Panc1 (cell line): ENCODE results near the gene CLCNKA. TPM values are rescaled to one million over a fixed set of nuclear protein-coding genes. Genes with fewer than 3 reads are reported as not detected.

Source experiments
- ATAC-seq: fragments of 200-7000 bp; cut with Tn5 transposase; 2 replicates; pipeline ENCODE4 v1.9.1; 2020; ENCODE audit warnings: mild to moderate bottlenecking, moderate library complexity
- BruUV-seq: library from RNA; stranded (reverse); fragments of 400-500 nt; replicated peaks from 2 replicates; lab custom pipeline; 2021; lab: Mats Ljungman, UMichigan
- CTCF ChIA-PET: fragments of 300-600 bp; sonication (Branson Sonifier 250); formaldehyde crosslinking; loops from one replicate; lab custom pipeline; 2022; ENCODE audit warnings: antibody characterized with exemption; lab: Charles Lee
- POLR2A ChIA-PET: fragments of 300-600 bp; sonication (Branson Sonifier 250); formaldehyde crosslinking; loops from one replicate; lab custom pipeline; 2022; ENCODE audit warnings: antibody characterized with exemption; lab: Charles Lee
- DNase-seq: peaks from one replicate; pipeline ENCODE4 v3.0.0-alpha.2; 2010; ENCODE audit warnings: low read depth, low spot score
- H3K27ac ChIP-seq: 2 replicates; pipeline ENCODE4 v1.5.1; 2011; ENCODE audit warnings: mild to moderate bottlenecking, low read length, inconsistent platforms
- H3K27me3 ChIP-seq: fragments of 200-500 bp; sonication (Bioruptor generic); 2 replicates; pipeline ENCODE4 v1.6.0; 2014; ENCODE audit warnings: low read length, inconsistent platforms; ENCODE audit not compliant: control insufficient read depth, insufficient read depth
- H3K36me3 ChIP-seq: fragments of 200-500 bp; sonication (Bioruptor generic); 2 replicates; pipeline ENCODE4 v1.5.1; 2014; ENCODE audit warnings: inconsistent platforms, mild to moderate bottlenecking, low read length, moderate library complexity; ENCODE audit not compliant: control insufficient read depth, insufficient read depth
- H3K4me1 ChIP-seq: 2 replicates; pipeline ENCODE4 v1.5.1; 2011; ENCODE audit warnings: inconsistent platforms, mild to moderate bottlenecking, low read length, moderate library complexity; ENCODE audit not compliant: control insufficient read depth, insufficient read depth
- H3K4me3 ChIP-seq, 2 experiments: 2 replicates each; pipeline ENCODE4 v1.5.1; 2011 to 2012; ENCODE audit warnings: low read depth in 2 of 2, low read length in 2 of 2, mild to moderate bottlenecking in 2 of 2, inconsistent platforms in 1 of 2, moderate library complexity in 1 of 2
- H3K9me3 ChIP-seq: fragments of 200-500 bp; sonication (Bioruptor generic); 2 replicates; pipeline ENCODE4 v1.5.1; 2014; ENCODE audit warnings: low read depth, mild to moderate bottlenecking, inconsistent platforms, low read length, moderate library complexity; ENCODE audit not compliant: control insufficient read depth, insufficient read depth
- POLR2AphosphoS5 ChIP-seq: IDR thresholded peaks from 2 replicates; pipeline ENCODE4 v1.6.1; 2012; ENCODE audit warnings: mild to moderate bottlenecking, low read depth, low read length, moderate library complexity
- SIN3A ChIP-seq: IDR thresholded peaks from 2 replicates; pipeline ENCODE4 v1.6.1; 2012; ENCODE audit warnings: low read depth, mild to moderate bottlenecking, low read length, moderate library complexity, borderline replicate concordance; ENCODE audit not compliant: insufficient read depth
- TCF7L2 ChIP-seq: IDR thresholded peaks from 2 replicates; pipeline ENCODE4 v1.6.1; 2011; ENCODE audit warnings: mild to moderate bottlenecking, low read depth, low read length, inconsistent platforms
- in situ Hi-C: cut with HindIII; loops from 2 replicates; pipeline ENCODE4 v1.10.0; 2016; ENCODE audit warnings: low sequenced_read_pairs, low pct_unique_long_range_greater_than_20kb
- intact Hi-C: fragments of 100-400 bp; cut with micrococcal nuclease; formaldehyde crosslinking; loops from one replicate; pipeline ENCODE4 v1.10.0; 2022; ENCODE audit not compliant: unreplicated experiment
- total RNA-seq: library from RNA; stranded (reverse); gene quantifications from one replicate; pipeline ENCODE4 v1.2.1, GENCODE V29; 2021; ENCODE audit not compliant: unreplicated experiment
- TF ChIP-seq, protein P1 (sequence below): fragments of 450-650 bp; IDR thresholded peaks from 2 replicates; pipeline ENCODE4 v1.5.1; 2017; ENCODE audit warnings: mild to moderate bottlenecking
- TF ChIP-seq, protein P2 (sequence below), 2 experiments: IDR thresholded peaks; 2 replicates each; pipeline ENCODE4 v1.6.1; 2011 to 2012; ENCODE audit warnings: low read depth in 2 of 2, control low read depth in 1 of 2, low read length in 1 of 2, mild to moderate bottlenecking in 1 of 2, moderate library complexity in 1 of 2; ENCODE audit not compliant: insufficient read depth in 1 of 2

Gene CLCNKA
- total RNA-seq, 1 experiment from 2014 or later: 0.57 TPM

DNA sequence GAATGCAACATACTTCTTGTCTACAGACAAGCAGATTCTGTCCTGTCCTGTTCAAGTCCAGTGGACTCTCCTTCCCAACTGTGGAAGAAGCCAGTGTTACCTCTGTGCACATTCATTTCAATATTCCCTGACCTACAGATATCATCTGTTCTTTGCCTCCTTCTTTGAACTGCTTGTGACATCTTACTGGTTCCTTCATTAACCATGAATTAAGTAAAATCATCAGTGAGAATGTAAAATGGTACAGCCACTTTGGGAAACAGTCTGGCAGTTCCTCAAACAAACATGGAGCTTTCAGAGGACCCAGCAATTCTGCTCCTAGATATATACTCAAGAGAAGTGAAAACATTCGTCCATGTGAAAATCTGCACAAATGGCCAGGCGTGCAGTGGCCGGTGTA, 11.0 kb upstream of the CLCNKA start:
- in situ Hi-C loops: no loop called here
- POLR2A ChIA-PET: no interaction called here
- BruUV-seq: no TSS peak

DNA sequence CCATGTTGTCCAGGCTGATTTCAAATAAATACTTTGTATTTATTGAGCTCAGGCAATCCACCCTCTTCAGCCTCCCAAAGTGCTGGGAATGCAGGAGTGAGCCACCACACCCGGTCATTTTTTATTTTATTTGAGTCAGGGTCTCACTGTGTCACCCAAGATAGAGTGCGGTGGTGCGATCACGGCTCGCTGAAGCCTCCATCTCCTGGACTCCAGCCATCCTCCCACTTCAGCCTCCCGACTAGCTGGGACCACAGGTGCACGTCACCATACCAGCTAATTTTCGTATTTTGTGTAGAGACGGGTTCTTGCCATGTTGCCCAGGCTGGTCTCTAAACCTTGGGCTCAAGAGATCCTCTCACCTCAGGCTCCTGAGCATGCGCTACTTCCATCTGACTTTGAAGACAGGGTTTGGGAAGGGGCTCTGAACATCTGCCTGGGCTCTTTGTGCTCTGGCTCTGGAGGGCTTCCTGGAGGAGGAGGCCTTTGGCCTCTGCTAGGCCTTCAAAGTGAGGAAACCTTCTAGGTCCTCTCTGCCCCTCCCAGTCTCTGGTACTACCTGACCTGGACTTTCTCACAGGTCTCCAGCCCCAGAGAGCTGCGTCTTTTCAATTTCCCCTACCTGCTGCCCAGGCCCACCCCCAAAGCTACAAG, 9.8 kb upstream of the CLCNKA start:
- CTCF ChIA-PET: interaction anchor here (0.6 kb wide), 1 partner anchor 82 kb away, joined by 5 read pairs; no protein-coding TSS in a partner anchor
- ATAC-seq: no peak
- TF ChIP-seq POLR2AphosphoS5 (no peak), SIN3A (no peak), TCF7L2 (no peak)
- TF ChIP-seq, protein P1, sequence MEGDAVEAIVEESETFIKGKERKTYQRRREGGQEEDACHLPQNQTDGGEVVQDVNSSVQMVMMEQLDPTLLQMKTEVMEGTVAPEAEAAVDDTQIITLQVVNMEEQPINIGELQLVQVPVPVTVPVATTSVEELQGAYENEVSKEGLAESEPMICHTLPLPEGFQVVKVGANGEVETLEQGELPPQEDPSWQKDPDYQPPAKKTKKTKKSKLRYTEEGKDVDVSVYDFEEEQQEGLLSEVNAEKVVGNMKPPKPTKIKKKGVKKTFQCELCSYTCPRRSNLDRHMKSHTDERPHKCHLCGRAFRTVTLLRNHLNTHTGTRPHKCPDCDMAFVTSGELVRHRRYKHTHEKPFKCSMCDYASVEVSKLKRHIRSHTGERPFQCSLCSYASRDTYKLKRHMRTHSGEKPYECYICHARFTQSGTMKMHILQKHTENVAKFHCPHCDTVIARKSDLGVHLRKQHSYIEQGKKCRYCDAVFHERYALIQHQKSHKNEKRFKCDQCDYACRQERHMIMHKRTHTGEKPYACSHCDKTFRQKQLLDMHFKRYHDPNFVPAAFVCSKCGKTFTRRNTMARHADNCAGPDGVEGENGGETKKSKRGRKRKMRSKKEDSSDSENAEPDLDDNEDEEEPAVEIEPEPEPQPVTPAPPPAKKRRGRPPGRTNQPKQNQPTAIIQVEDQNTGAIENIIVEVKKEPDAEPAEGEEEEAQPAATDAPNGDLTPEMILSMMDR: no peak
- TF ChIP-seq, protein P2, sequence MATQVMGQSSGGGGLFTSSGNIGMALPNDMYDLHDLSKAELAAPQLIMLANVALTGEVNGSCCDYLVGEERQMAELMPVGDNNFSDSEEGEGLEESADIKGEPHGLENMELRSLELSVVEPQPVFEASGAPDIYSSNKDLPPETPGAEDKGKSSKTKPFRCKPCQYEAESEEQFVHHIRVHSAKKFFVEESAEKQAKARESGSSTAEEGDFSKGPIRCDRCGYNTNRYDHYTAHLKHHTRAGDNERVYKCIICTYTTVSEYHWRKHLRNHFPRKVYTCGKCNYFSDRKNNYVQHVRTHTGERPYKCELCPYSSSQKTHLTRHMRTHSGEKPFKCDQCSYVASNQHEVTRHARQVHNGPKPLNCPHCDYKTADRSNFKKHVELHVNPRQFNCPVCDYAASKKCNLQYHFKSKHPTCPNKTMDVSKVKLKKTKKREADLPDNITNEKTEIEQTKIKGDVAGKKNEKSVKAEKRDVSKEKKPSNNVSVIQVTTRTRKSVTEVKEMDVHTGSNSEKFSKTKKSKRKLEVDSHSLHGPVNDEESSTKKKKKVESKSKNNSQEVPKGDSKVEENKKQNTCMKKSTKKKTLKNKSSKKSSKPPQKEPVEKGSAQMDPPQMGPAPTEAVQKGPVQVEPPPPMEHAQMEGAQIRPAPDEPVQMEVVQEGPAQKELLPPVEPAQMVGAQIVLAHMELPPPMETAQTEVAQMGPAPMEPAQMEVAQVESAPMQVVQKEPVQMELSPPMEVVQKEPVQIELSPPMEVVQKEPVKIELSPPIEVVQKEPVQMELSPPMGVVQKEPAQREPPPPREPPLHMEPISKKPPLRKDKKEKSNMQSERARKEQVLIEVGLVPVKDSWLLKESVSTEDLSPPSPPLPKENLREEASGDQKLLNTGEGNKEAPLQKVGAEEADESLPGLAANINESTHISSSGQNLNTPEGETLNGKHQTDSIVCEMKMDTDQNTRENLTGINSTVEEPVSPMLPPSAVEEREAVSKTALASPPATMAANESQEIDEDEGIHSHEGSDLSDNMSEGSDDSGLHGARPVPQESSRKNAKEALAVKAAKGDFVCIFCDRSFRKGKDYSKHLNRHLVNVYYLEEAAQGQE (IDR thresholded peaks at IDR 0.05; ENCODE audit: insufficient read depth in 1 of 2, low read depth in 2 of 2, low read length in 1 of 2): no peak
- H3K27me3 ChIP-seq: no peaks in the 10 kb centered on the region
- H3K4me1 ChIP-seq: peaks cover 30% of the 10 kb centered on the region
- in situ Hi-C loops (no loop called here), intact Hi-C loops (no loop called here)
- H3K27ac ChIP-seq: no peak overlapping the region
- no peak overlapping the region; a peak in 1 of 4 replicates for H3K4me3 ChIP-seq
- POLR2A ChIA-PET: no interaction called here
- H3K9me3 ChIP-seq: no peaks in the 10 kb centered on the region
- H3K36me3 ChIP-seq: no peaks in the 10 kb centered on the region
- DNase-seq: no peak
- BruUV-seq: no TSS peak

More for the DNA sequence above, 11.0 kb upstream of the CLCNKA start:
- intact Hi-C loops: no loop called here
- no peak for ATAC-seq
- no peak overlapping the region for H3K27ac ChIP-seq
- no peaks in the 10 kb centered on the region for H3K36me3 ChIP-seq
- TF ChIP-seq POLR2AphosphoS5 (no peak), TCF7L2 (no peak), SIN3A (no peak)
- TF ChIP-seq, protein P2 (IDR thresholded peaks at IDR 0.05; ENCODE audit: insufficient read depth in 1 of 2, low read depth in 2 of 2, low read length in 1 of 2): no peak
- TF ChIP-seq, protein P1: no peak
- no peak overlapping the region for H3K4me3 ChIP-seq
- peaks cover 24% of the 10 kb centered on the region for H3K4me1 ChIP-seq
- CTCF ChIA-PET: interaction anchor here (0.5 to 1.0 kb wide), 3 partner anchors 26 to 195 kb away, joined by 3 to 5 read pairs (median 3); no protein-coding TSS in a partner anchor
- no peaks in the 10 kb centered on the region for H3K9me3 ChIP-seq
- no peaks in the 10 kb centered on the region for H3K27me3 ChIP-seq
- DNase-seq: no peak
